ENCODE data around the gene MYL7. TPM values are rescaled to one million over a fixed set of nuclear protein-coding genes. Genes with fewer than 3 reads are reported as not detected.

Gene MYL7
- total RNA-seq, 2 experiments from 2014 or later: not detected

DNA sequence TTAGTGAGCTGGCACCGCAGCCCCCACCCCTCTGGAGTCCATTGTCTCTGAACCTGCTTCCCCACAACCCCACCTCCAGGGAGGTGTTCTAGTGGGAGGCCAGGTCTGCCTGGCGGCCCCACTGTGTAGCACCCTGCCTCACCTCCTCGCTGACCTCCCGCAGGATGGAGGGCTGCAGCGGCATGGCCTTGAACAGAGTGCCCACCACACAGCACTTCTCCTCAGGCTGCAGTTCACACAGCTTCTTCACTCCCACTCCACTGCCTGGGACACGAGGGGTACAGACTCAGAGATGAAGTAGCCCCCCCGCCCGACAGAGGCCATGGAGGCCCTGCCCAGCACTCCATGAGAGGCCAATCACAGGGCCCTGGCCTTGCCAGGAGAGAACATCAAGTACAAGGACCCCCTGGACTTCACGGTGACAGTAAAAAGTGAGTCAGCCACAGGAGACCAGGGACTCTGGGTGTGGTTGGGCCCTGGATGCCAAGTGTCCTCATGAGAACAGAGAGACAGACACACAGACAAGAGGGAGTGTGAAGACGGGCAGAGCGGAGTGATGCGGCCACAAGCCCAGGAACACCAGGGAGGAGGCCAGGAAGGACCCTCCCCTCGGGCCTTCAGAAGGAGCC lies 23.2 kb downstream of the MYL7 start:
- no peak for DNase-seq (ENCODE audit: low spot score)
- POLR2A ChIA-PET: no interaction called here
- H2AFZ ChIP-seq (ENCODE audit: low read length): no peak overlapping the region
- H4K20me1 ChIP-seq (ENCODE audit: insufficient read depth, low read length): no peaks in the 10 kb centered on the region
- intact Hi-C loops (cut with micrococcal nuclease; ENCODE audit: unreplicated experiment): no loop called here
- no TSS peak for BruUV-seq (replicated peaks)
- peaks cover 18% of the 10 kb centered on the region for H3K4me1 ChIP-seq (ENCODE audit: insufficient read depth, low read length, poor library complexity, severe bottlenecking)
- peaks cover 30% of the 10 kb centered on the region for H3K79me2 ChIP-seq (ENCODE audit: insufficient read depth, low read depth, low read length)
- H3K9me2 ChIP-seq (ENCODE audit: insufficient read depth, low read length): no peaks in the 10 kb centered on the region
- H3K4me3 ChIP-seq (ENCODE audit: low read depth, low read length, poor library complexity, severe bottlenecking): no peak overlapping the region
- no peak overlapping the region for H3K4me2 ChIP-seq (ENCODE audit: low read length)
- CTCF ChIA-PET (ENCODE audit: unreplicated experiment): no interaction called here
- H3K27ac ChIP-seq (ENCODE audit: low read depth, low read length, poor library complexity, severe bottlenecking): no peak overlapping the region
- no peaks in the 10 kb centered on the region for H3K9me3 ChIP-seq (ENCODE audit: low read length)
- no peak for TF ChIP-seq EZH2phosphoT487 (IDR thresholded peaks at IDR 0.05; ENCODE audit: borderline replicate concordance, low read depth, low read length)
- TF ChIP-seq, protein P1, sequence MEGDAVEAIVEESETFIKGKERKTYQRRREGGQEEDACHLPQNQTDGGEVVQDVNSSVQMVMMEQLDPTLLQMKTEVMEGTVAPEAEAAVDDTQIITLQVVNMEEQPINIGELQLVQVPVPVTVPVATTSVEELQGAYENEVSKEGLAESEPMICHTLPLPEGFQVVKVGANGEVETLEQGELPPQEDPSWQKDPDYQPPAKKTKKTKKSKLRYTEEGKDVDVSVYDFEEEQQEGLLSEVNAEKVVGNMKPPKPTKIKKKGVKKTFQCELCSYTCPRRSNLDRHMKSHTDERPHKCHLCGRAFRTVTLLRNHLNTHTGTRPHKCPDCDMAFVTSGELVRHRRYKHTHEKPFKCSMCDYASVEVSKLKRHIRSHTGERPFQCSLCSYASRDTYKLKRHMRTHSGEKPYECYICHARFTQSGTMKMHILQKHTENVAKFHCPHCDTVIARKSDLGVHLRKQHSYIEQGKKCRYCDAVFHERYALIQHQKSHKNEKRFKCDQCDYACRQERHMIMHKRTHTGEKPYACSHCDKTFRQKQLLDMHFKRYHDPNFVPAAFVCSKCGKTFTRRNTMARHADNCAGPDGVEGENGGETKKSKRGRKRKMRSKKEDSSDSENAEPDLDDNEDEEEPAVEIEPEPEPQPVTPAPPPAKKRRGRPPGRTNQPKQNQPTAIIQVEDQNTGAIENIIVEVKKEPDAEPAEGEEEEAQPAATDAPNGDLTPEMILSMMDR (conservative IDR thresholded peaks at IDR 0.05; ENCODE audit: low read length): no peak
- peaks cover 90% of the 10 kb centered on the region for H3K36me3 ChIP-seq (ENCODE audit: insufficient read depth, low read length)

- Histone ChIP-seq H3K4me2 (ENCODE audit: low read length) (no peak overlapping the region), H3K9me2 (ENCODE audit: insufficient read depth, low read length) (no peaks in the 10 kb centered on the region), H3K79me2 (ENCODE audit: insufficient read depth, low read depth, low read length) (peaks cover 21% of the 10 kb centered on the region), H3K4me3 (ENCODE audit: low read depth, low read length, poor library complexity, severe bottlenecking) (no peak overlapping the region), H3K9me3 (ENCODE audit: low read length) (no peaks in the 10 kb centered on the region), H3K27ac (ENCODE audit: low read depth, low read length, poor library complexity, severe bottlenecking) (no peak overlapping the region), H3K36me3 (ENCODE audit: insufficient read depth, low read length) (peaks cover 95% of the 10 kb centered on the region), H2AFZ (ENCODE audit: low read length) (no peak overlapping the region), H3K4me1 (ENCODE audit: insufficient read depth, low read length, poor library complexity, severe bottlenecking) (peaks cover 13% of the 10 kb centered on the region), H4K20me1 (ENCODE audit: insufficient read depth, low read length) (no peaks in the 10 kb centered on the region)
- intact Hi-C loops (cut with micrococcal nuclease; ENCODE audit: unreplicated experiment): no loop called here
- BruUV-seq (replicated peaks): no TSS peak
- POLR2A ChIA-PET: no interaction called here
- TF ChIP-seq EZH2phosphoT487 (IDR thresholded peaks at IDR 0.05; ENCODE audit: borderline replicate concordance, low read depth, low read length): no peak
- TF ChIP-seq, protein P1 (conservative IDR thresholded peaks at IDR 0.05; ENCODE audit: low read length): no peak
- CTCF ChIA-PET (ENCODE audit: unreplicated experiment): no interaction called here
- DNase-seq (ENCODE audit: low spot score): no peak
These were observed 24.1 kb downstream of the MYL7 start for GRCh38 chr7:44116789-44117666.
